RPMI7951 (cell line): Measurements from ENCODE around the gene CNGA3. TPM values are rescaled to one million over a fixed set of nuclear protein-coding genes. Genes with fewer than 3 reads are reported as not detected.

Experiments used
- DNase-seq: peaks from one replicate; pipeline ENCODE4 v3.0.0-alpha.2; 2012; ENCODE audit warnings: low read depth
- total RNA-seq: library from RNA; depleted of rRNA; stranded (reverse); fragments of >200 nt; shearing (Covaris generic); gene quantifications from 2 replicates; pipeline ENCODE4 v1.2.3, GENCODE V29; 2014

Gene CNGA3
- total RNA-seq, 1 experiment from 2014 or later, result not detected

- no peak for DNase-seq
Observed at GRCh38 chr2:98327776-98328175, 18.5 kb upstream of the CNGA3 start.

DNA sequence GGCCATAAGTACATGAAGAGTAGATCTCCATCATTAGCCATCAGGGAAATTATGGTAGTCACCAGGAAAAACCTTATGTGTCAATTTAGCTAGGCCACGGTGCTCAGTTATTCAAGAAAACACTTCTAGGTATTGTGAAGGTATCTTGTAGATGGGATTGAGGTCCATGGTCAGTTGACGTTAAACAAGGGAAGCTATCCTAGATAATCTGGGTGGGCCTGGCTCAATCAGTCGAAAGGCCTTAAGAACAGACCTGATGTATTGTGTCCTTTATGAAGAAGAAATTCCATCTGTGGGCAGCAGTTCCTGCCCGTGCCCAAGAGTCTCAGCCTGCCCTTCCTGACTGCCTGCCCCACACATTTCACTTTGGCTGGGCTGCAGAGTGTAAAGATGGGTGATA is 16.7 kb upstream of the CNGA3 start:
- DNase-seq, result no peak

DNA sequence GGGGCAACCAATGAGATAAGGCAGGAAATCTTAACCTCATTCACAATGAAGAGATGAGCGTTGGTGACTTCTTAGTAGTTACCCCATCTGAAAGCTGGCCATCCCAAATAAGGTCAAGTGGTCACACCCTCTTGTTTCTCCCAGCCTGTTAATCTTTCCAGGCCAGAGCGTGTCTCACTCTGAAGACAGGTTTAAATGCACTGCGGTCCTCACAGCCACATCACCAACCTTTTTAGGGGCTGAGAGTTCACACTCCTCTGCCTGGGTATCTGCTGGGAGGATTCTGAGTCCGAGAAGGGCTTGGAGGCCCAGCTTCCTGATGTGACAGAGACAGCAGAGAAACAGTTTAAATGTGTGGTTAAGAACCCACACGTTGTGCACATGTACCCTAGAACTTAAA is 13.3 kb upstream of the CNGA3 start:
- DNase-seq, result no peak

DNA sequence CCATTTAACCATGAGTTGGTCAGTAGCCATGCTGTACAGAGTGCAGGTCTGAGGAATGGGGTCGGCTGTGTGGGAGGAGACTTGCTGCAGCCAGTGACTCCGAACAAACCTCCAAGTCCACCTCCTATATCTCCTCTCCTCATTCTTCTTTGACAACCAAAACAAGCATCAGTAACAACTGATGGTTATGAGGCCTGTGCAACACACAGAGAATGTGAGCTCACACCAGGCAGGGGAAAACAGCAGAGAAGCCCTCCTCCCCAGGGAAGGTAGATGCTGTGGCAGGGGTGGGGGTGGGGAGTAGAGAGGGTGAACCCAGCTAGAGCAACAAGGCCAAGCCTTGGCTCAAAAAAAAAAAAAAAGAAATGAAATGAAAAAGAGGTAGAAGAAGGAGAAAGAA is 12.3 kb upstream of the CNGA3 start:
- no peak for DNase-seq

DNA sequence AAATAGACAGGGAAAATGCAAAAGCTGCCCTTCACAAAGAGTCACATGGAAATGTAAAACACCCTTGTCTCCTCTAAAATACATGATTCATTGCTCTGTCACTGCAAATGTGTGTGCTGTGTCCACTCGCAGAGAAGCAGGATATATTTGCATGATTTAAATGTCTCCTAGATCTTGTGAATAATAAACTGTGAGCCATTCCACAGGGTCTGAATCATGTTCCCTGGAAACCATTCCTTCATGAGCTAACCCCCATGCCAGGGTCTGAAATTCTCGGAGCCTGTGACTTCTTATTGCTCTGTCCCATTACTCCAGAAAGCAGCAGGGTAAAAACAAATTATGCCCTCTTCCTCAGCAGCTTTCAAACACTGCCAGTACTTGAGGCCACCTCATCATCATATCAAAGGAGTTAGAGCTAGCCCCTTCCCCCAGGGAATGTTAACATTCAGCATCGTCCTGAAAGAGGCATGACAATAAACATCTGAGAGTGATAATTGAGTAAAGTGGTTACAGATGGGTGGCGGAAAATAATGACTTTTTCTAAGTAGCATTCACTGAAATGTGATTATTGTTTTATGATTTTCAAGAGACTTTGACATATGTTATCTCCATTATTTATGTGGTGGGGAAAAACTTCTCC is 11.7 kb upstream of the CNGA3 start:
- DNase-seq, result peak; percentile 87

- DNase-seq, result no peak
Observed at GRCh38 chr2:98335271-98335670, 11.0 kb upstream of the CNGA3 start.

DNA sequence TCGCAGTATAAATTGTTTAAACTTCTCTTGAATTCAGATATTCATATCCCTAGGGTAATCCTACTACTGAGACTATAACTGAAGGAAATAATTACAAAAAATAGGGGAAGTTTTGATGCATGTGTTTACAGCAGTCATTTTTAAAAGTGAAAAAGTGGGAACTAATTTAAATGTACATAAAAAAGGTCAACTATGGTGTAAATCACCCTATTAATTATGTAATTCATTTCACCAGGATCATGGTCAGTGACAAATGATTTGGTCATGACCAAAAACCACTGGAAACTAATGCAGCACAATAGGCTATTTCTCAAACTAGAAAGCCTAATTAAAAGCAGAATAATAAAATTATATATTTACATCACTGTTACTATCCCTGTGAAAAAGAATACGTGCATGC is 5.0 kb upstream of the CNGA3 start:
- DNase-seq, result no peak

- DNase-seq, result no peak
Observed at GRCh38 chr2:98343285-98343684, 3.0 kb upstream of the CNGA3 start.

GRCh38 chr2:98347298-98348065 is 1.2 kb downstream of the CNGA3 start:
- DNase-seq, result no peak

GRCh38 chr2:98348066-98348561 is 1.9 kb downstream of the CNGA3 start:
- peak; percentile 33 for DNase-seq

DNA sequence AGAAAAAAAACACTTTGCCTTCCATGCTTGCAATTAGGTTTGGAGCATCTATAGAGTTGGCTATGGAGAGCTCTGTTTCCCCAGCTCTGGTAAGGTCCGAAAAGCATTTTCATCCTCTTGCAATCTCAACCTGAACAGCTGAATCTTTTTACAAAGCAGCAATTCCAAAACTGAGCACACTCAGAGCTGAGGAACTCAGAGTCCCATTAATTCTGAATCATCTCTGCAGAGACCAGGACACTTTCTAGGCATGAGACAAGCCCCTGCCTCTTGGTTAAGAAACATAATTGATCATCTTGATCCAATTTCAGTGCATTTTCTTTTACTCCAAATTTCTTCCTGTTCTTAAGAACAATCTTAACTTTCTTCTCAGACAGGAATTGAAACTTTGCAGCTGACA is 4.2 kb downstream of the CNGA3 start:
- DNase-seq, result no peak

DNA sequence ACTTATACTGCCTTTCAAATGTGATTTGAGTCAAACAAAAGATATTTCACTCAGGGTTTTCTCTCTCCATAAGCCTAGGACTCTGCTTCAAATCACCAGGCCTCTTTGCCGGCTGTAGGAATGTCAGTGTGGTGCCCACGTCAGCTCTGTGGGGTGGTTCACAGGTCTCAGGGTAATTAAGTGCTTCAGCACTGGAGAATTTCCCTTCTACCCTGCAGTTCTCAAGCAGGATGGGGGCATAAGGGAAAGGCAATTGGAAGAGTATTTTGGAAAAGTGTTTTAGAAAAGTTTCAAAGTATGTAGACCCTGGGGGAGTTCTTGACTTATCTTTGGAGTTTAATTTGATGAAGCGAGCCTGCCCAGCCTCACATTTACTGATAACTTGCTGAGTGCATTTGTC is 9.6 kb downstream of the CNGA3 start:
- DNase-seq, result no peak

DNA sequence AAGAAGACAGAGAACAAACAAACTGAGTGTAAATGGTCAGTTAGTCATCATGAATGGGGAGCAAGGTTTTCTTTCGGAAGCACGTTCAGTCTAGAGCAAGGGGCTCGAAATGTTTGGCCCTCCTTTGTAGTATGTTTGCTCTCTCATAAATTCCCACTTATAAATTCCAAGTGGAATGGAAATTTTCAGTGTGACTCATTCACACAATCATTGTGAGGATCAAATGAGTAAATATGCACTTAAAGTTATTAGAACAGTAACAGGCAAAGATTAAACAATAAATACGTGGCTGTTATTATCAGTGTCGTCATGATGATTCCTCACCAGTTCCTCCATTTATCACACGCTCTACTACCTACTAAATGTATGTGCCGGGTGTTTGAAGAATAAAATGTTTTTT is 10.5 kb downstream of the CNGA3 start:
- no peak for DNase-seq

GRCh38 chr2:98357849-98358248 is 11.6 kb downstream of the CNGA3 start:
- DNase-seq, result no peak

DNA sequence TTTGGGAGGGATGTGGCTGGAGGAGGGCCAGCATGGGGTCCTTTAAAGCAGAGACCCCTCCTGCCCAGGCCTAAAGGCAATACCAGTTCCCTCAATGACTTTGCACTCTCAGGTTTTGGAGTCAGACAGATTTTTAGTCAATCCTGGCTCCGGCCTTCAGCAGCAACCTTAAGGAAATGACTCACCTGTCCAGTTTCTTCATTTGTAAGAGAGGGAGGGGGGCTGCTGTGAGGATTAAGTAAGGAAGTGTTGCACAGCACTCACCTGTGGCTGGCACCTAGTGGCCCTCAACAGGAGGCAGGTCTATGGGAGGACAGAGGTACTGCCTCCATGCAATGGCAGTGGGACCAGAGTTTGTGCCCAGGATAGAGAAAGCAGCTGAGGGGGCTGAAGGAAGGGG is 13.7 kb downstream of the CNGA3 start:
- no peak for DNase-seq

DNA sequence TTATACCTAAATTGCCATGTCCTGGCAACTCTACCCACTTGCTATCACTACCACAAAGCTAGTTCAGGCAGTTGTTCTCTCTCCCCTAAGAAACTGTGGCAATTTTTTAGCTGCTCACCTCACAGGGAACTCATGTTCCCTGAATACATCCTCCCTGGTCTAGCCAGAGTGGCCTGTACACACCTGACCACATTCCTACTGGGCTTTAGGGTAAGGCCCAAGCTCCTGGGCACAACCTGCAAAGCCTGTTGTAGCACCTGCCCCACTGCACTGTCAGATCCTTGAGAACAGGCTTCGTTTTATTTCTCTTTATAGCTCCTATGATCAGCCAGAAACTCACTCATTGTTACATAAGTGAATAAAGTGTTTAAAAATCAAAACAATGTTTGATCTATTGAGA is 21.5 kb downstream of the CNGA3 start:
- DNase-seq, result no peak

- DNase-seq, result no peak
Observed at GRCh38 chr2:98369710-98370239, 23.5 kb downstream of the CNGA3 start.

- DNase-seq, result no peak
Observed at GRCh38 chr2:98372121-98372520, 25.9 kb downstream of the CNGA3 start.

- DNase-seq, result peak; percentile 24
Observed at GRCh38 chr2:98372579-98372978, 26.3 kb downstream of the CNGA3 start.

GRCh38 chr2:98374286-98374685 is 28.0 kb downstream of the CNGA3 start:
- DNase-seq, result no peak

GRCh38 chr2:98374958-98375570 is 28.8 kb downstream of the CNGA3 start:
- DNase-seq, result no peak

- DNase-seq, result no peak
Observed at GRCh38 chr2:98376301-98376910, 30.1 kb downstream of the CNGA3 start.
